HG03521 (cell line): Measurements from ENCODE around the gene DCUN1D4.

Experiments used
- ATAC-seq: cut with Tn5 transposase; IDR thresholded peaks from one replicate; pipeline ENCODE4 v1.9.1; 2021; ENCODE audit warnings: mild to moderate bottlenecking, moderate library complexity; ENCODE audit not compliant: unreplicated experiment

The DCUN1D4 gene

DNA sequence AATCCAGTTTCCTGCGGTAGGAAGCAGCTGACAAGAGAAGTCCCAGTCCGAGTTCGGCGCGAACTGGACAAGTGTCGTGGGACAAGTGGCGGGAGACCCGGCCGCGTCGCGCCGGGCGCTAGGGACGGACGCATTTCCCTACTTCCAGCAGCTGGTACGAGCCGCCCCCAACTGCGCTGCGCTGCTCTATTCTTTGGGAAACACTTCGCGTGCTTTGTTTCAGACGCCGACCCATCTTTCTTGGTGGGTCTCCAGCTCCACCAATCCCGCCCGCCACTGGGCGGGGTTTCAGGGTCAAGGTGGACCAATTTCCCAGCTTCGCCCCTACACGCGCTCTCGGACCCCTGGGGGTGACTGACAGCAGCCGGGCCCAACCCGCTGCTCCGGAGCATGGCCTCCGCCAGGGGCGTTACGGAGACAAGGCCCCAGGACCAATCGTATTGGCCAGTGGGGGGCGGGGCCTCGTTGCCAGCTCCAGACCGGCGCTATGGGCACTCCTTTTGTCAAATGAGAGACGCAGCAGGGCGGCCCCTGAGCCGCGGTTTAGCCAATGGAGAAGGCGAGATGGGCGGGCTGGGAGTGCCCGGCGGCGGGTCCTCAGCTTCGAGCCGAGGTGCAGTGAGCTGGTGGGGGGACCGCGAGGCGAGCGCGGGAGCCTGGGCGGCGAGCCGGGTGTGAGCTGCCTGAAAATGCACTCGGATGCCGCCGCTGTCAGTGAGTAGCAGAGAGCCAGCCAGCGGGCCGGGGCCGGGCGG is at the start of gene DCUN1D4:
Gene DCUN1D4, plus strand, starts transcription at position 600 of the 755 bp plus-strand sequence. Its CDS starts 90 bp downstream, at position 690.
- peak; percentile 90 for ATAC-seq

- no peak for ATAC-seq
Measured at GRCh38 chr4:51820443-51821234, 22.3 kb upstream of the DCUN1D4 start.

DNA sequence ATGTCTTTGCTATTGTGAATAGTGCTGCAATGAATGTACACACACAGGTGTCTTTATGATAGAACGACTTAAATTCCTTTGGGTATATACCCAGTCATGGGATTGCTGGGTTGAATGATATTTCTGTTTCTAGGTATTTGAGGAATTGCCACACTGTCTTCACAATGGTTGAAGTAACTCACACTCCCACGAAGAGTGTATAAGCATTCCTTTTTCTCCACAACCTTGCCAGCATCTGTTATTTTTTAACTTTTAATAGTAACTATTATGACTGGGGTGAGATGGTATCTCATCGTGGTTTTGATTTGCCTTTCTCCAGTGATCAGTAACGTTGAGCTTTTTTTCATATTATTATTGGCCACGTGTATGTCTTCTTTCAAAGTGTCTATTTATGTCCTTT is 17.6 kb upstream of the DCUN1D4 start:
- no peak for ATAC-seq

- no peak for ATAC-seq
Measured at GRCh38 chr4:51830156-51830720, 12.7 kb upstream of the DCUN1D4 start.

GRCh38 chr4:51831133-51831532 is 11.8 kb upstream of the DCUN1D4 start:
- ATAC-seq = no peak

DNA sequence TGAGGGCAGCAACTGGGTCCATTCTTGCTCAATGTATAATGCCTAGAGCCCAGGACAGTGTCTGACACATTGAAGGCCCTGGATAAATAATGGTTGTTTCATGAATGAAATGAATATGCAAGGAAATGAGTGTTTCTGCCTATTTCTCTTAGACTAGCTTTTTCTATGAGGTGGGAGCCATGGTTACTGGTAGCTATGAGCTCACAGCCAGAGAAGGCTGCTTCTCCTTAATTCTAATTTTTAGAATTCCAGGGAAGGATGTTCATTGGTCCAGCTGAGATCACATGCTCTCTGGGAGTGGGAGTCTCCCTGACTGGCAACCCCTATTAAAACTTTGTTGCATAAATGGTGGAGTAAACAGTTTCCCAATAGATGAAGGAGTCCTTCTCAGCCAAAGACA is 9.7 kb upstream of the DCUN1D4 start:
- no peak for ATAC-seq

- no peak for ATAC-seq
Measured at GRCh38 chr4:51835079-51835478, 7.9 kb upstream of the DCUN1D4 start.

GRCh38 chr4:51835855-51836254 is 7.1 kb upstream of the DCUN1D4 start:
- ATAC-seq = no peak

GRCh38 chr4:51836549-51836948 is 6.4 kb upstream of the DCUN1D4 start:
- no peak for ATAC-seq

DNA sequence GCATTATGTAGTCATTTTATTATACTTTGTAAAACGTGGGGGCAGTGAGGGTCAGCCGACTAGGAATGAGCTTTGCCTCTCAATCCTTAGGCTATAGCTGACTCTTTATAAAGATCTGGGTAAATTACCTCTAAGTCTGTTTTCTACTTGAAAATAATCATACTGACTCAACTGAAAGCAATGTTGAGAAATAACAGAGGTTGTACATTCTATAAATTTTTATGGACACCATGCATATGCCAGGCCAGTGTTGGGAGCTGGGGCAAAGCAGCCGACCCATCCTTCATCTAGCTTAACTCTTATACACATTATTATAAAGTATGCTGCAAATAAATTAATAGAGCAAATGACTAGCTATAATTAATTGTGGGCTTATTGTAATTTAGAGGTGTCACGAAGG is 2.2 kb upstream of the DCUN1D4 start:
- ATAC-seq = no peak

DNA sequence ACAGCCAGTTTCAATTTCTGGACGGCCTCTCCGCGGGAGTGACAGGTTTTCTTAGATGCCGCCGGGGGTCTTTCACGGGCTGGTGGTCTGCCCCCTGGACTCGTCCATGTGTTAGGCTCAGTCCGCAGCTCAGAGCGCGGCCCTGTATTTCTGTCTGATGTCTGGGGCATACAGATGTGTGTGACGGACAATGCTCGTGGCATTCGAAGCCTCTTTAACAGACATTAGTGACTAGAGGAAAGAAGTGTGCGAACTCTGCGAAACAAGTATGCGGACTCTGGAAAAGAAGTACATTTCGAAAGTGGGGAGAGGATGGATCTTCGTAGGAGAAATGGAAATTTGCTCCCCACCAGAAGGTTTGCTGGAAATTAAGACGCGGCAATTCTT is 793 bp upstream of the DCUN1D4 start:
- no peak for ATAC-seq

DNA sequence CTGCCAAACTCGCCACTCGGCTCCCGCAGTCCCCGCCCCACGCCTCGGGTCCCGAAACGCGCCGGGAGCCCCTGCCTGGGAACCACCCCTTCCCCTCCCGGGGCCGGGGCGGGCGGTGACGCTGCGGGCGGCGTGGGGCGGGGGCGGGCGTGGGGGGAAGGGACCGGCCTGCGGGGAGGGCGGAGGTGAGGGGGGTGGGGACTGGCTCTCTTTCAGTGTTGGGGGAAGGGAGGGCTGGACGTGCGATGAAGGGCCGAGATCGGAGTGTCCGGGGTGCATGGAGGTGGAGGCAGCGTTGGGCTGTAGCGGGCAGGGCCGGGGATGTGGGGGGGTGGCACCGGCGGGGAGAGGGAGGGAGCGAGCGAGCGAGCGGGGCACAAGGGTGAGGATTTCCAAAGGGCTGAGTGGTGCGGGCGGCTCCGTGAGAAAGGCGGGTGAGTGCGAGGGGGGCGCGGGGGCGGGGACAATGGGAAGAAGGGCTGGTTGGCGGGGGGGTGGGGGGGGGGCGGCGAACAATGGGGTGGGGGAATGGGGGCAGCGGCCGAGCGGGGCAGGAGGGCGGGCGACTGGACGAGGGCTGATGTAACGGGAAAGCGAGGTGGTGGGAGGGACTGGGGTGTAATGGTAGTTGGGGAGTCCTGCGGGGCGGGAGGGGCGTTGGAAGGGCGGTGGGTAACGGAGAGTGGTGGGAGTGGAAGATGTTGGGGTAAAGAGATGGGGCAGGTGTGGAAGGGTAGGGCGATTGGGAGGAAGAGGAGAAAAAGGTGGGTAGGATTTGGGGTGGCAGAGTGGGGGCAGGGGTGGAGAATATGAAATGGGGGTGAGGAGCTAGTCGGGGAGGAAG is 578 bp downstream of the DCUN1D4 start:
- no peak for ATAC-seq

- peak; percentile 42 for ATAC-seq
Measured at GRCh38 chr4:51844153-51845054, 1.5 kb downstream of the DCUN1D4 start.

DNA sequence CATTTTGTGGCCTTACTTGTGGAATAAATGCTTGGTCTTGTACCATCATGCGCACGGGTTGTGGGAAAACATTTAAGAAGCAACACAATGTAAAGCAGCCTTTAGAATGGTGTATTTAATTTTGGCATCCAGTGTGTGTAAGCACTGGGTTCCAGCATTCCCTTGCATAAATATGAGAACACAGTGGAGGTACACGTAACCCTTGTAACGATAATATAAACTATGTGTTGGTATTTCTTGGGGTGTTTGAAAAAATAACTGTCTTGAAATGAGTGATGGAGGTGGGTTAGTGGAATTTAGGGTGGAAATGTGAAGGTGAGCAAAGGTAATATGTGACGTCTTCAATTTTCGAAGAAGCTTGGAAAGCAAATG is 2.1 kb downstream of the DCUN1D4 start:
- ATAC-seq = no peak

GRCh38 chr4:51845711-51846110 is 2.8 kb downstream of the DCUN1D4 start:
- ATAC-seq = no peak

DNA sequence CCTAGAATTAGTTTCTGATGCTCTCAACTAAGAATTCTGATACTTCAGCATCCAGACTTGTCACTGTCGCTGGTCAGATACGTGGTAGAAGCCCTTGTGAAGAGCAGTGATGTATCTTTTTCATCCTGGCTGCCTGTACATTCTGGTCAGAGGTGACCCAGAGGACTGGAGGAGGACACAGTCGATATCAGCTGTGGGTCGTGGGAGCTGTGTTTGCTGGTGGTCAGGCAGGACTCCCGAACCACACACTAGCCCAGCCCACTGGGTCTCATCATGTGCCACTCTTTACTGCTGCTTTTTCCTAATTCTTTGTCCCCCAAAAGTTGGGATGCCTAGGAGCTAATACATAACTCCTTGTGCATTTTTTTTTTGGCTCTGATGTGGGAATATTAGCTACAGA is 6.5 kb downstream of the DCUN1D4 start:
- no peak for ATAC-seq

DNA sequence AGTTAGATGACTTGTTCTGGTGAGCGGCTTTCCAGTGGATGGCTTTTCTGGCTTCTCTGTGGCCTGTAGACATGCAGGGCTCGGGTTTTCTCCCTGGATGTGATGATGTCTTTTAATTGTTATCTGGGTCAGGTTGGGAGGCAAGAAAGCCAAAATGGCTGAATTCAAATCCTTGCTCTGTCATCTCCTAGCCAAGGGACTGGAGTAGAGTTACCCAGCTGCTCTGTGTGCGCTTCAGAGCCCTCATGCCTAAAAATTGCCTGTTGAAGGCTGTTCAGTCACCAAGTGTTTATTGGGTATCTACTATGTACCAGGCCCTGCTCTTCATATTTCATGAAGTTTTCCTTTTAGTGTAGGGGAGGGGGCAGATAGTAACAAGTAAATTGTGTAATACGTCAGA is 7.3 kb downstream of the DCUN1D4 start:
- ATAC-seq = no peak

- no peak for ATAC-seq
Measured at GRCh38 chr4:51851090-51851936, 8.4 kb downstream of the DCUN1D4 start.

DNA sequence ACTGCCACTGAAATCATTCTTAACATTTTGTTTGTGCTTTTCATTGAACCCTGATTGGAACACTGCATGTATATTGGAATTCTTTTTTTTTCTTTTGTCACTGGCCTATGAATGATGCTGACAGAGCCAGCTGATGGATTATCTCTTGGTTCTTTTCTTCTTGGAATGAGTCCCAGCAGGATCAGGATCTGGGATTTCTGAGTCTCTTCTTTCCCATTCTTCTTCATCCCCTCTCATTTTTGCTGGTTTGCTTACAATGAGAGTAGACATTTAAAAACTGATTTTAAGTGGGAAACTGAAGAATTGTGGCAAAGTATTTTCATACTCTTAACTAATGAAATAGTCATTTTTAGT is 9.0 kb downstream of the DCUN1D4 start:
- no peak for ATAC-seq
